Medulla oblongata (tissue), 1 donor: ENCODE data around the gene CLEC16A.
"Not testable (repeated sequence)": the region's sequence is repeated elsewhere in the genome, so short reads cannot be mapped to it uniquely, and the experiment has no call there.

Experiments
- DNase-seq: peaks from one replicate; pipeline ENCODE4 v3.0.0-alpha.2; 2015; ENCODE audit errors: extremely low spot score

Gene CLEC16A

GRCh38 chr16:10966559-10966958, 22.2 kb downstream of the CLEC16A start:
- not testable (repeated sequence) for DNase-seq

DNA sequence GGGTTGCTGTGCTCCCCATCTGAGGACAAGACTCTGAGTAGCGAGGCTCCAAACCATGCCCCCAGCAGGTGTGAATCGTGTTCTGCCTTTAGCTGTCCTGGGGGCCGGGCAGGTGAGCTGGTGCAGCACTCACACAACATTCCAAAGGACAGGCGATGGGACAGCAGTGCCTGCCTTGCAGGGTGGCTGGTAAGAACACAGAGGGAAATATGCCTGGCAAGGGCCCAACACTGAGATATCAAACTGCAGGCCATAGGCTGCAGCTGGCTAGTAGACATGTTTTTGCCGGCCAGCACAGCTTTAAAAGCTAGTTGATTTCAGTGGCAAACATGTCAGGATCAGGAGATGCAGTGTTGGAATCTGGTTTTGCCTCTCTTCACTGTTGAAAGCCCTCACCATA, 23.6 kb downstream of the CLEC16A start:
- DNase-seq, result no peak

DNA sequence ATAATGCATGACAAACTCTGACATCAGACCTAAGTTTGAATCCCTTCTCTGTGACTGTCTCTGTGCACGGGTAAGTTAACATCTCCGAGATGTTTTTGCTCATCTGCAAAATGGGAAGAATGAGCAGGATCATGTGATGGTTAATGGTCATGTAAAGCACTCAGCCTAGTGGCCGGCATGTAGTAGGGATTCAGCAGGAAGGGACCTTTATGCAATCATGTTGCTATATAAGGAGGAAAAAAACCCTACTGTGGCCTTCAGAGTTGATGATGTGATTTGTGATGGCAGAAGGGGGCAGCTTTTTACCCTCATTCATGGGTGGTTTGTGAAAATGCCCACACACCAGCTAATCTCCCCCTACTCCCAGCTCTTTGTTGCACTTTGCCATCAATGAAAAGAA, 24.1 kb downstream of the CLEC16A start:
- no peak for DNase-seq

DNA sequence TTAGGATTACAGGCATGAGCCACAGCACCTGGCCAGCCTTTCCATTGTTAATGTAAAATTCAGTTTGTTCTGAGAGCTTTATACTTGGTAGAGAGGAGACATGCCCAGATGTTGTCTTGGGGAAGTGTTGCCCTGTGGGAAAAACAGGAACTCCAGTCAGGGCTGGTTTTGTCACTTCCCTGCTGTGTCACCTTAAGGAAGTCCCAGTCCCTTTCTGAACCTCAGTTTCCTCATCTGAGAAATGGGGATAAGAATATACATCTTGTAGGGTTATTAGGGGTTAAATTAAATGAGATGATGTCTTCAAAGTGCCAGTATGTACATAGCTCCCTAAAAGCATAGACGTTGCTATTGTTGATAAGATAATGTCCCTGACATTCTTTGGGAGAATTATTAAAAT, 25.3 kb downstream of the CLEC16A start:
- no peak for DNase-seq

GRCh38 chr16:10970065-10970464, 25.7 kb downstream of the CLEC16A start:
- DNase-seq, result no peak

- DNase-seq, result peak; percentile 87
These were observed 27.2 kb downstream of the CLEC16A start for GRCh38 chr16:10971560-10971961.

- no peak for DNase-seq
These were observed 27.9 kb downstream of the CLEC16A start for GRCh38 chr16:10972108-10972818.

DNA sequence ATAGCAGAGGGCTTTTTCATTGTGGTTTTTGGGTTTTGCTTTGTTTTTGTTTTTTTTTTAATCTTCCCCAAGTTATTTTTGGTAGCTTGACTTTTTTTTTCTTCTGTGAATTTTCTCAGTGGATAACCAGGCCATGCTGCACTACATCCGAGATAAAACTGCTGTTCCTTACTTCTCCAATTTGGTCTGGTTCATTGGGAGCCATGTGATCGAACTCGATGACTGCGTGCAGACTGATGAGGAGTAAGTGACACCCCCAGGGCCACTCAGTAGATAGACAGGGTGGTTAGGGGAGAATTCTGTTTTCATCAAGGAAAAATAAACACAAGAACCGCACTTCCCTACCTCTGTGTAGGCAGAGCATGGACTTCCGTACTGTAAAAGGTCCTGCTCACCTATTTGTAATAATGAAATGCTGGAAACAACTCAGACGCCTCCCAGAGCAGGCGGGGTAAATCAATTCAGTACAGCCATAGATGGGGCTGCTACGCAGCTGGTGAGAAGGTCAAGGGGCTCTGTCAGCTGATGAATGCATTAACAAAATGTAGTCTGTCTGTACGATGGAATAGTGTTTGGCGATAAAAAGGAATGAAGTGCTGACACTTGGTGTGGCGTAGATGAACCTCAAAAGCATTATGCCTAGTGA, 28.6 kb downstream of the CLEC16A start:
- no peak for DNase-seq

DNA sequence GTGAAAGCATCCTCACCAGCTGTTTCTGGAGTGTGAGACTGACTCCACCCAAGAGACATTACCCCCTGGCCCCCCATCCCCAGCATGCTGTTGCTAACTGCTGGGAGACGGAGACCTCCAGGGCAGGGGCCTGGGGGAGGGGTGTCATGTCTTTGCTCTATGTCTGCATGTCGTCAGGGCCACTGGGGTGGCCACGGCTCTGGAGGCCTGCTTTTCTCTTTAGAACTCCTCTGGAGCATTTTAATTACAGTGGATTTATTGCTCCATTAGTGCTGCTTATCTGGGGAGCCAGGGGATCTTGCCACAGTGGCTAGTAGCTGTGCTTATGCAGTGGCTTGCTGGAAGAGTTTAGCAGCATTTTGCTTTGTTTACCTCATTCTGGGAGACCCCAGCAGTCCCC, 32.3 kb downstream of the CLEC16A start:
- DNase-seq, result no peak

DNA sequence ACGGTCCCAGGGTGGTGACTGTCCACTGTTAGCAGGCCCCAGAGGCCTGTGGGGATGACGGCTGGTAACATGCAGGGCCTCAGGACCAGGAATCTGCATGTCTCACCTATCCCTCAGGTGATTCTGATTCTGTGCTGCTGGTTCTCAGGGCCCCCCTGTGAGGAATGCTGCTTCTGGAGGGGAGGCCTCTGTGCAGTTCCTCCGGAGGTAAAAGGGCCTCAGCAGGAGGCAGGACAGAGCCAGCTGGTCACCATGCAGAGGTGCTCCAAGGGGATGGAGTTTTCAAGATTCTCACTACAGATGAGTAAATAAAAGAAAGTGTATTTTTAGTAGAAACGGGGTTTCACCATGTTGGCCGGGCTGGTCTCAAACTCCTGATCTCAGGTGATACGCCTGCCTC, 33.8 kb downstream of the CLEC16A start:
- DNase-seq, result no peak

GRCh38 chr16:10978871-10979446, 34.6 kb downstream of the CLEC16A start:
- DNase-seq, result peak; percentile 43

DNA sequence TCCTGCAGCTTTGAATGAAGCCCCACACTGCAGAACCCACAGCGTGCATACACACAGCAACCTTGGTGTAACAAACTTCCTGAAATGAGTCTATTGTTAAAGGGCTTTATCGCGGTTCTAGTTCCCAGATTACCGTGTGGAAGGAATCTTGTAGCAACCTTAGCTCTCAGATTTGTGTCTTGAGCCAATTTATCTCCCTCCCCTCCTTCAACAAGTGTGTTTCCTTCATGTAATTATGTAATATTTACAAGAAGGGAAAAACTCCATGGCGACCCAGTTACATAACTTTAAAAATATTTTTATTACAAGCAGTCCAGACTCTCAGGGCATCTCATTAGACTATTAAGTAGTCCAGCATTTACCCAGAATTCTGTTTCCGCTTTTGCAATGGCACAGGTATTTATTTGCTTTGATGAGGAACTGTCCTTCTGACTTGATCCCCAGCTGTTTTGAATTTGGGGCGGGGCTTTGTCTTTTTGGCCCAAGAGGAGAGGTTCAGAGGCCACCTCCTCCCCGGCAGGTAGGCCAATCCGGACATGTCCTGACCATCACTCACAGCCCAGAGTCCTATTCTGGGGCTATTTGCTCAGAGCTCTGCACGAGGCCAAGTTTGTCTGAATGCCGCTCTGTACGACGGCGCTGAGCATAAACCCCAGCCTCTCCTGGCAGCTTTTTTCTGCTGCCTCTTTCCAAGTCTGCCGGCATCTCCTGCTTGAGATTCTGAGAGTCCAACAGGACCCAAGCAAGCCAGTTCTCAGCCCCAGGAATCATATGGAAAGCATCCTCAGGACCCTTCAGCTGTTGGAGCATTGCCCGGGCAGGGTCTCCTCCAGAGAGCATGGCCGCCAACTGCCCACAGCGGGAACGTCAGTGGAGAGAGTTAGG, 35.6 kb downstream of the CLEC16A start:
- peak; percentile 74 for DNase-seq

DNA sequence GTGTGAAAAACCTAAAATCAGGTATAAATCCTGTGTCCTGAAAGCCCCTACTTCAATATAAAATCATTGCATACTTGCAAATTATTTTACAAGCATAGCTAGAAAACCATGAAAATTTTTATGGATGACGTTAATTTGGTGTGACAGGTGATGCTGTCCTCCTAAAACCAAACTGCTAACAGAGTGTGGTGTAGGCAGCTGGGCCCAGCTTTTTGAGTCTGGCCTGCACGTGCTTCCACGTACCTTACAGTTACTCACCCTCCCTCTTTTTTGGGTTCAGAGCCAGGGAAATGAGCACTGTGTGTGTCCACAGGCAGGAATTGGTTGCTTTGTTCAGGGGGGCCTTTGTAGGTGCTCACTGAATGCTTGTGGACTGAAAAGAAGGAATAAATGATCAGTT, 36.4 kb downstream of the CLEC16A start:
- DNase-seq, result no peak

DNA sequence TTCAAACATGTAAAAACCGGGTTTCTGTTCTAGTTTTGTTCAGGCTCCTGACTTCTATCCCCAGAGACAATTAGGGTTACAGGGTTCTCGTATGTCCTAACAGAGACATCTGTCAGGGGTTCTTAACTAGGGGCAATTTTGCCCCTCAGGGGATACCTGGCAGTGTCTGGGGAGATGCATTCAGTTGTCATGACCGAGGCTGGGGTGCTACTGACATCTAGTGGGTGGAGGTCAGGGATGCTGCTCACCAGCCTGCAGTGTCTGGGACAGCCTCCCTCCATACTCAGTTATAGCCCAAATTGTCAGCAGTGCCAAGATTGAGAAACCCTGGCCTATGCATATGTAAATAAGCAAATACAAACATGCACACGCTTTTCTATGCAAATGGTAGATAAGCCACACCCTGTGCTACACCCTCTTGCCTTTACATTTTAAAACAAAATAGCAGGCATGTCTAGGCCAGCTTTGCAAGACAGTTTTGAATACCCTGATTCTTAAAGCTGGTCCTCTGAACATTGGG, 37.4 kb downstream of the CLEC16A start:
- no peak for DNase-seq

- peak; percentile 20 for DNase-seq
These were observed 38.2 kb downstream of the CLEC16A start for GRCh38 chr16:10982465-10983150.

GRCh38 chr16:10983159-10983558, 38.8 kb downstream of the CLEC16A start:
- DNase-seq, result no peak

DNA sequence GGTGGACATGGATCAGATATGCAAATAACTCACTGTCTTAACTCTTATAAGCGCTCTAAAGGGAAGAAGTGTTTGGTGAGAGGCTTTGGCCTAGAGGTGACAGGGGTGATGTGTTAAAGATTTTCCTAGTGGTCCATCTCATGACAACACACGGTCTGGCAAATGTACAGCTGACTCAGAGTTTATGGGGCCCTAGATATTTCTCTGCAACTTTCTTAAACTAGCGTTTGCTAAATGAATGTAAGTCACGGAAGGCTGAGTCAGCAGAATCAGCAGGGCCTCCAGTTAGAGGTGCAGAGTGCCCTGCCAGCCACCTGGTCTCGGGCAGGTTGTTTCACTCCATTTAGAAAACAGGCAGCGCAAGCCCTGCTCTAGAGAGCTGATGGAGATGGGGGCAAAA, 40.1 kb downstream of the CLEC16A start:
- no peak for DNase-seq

DNA sequence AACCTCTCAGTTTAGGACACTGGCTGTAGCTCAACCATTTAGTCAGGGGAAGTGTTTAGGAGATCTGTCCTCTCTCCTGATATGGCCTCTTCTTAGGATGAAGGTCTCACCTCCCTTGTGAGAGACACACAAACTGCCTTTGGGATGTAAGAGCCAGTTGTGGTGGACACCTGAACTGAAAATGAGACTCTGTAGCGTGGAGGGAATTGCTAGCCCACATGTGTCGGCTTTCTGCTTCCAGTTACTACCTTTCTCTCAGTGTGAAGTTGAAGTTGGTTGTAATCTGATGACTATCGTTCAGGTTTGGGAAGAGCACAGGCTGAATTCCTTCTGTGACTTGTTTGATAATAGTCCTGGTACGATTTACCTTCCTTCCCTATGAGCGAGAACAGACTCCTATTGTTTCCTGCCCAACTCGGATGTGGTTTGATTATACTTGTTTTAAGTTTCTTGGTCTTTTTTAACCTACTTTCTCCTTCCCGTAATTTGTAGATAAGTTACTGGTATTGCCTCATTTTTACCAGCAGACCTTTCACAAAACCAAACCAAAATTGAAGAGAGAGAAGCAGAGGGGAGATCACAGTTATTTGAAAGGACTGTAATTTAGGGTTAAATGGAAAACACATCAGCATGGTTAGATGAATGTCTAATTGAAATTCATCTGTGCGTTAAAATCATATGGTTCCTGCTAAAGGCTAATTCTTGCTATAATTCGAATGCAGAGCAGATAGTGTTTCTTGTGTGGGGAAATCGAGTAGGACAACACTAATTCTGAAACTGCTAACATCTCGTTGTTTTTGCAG, 43.2 kb downstream of the CLEC16A start:
- DNase-seq, result no peak

GRCh38 chr16:10988164-10988803, 43.9 kb downstream of the CLEC16A start:
- DNase-seq, result no peak

- DNase-seq, result no peak
These were observed 44.5 kb downstream of the CLEC16A start for GRCh38 chr16:10988879-10989278.
